Fibroblast of the aortic adventitia (primary cell): Measurements from ENCODE around the gene PCBD2. TPM values are rescaled to one million over a fixed set of nuclear protein-coding genes. Genes with fewer than 3 reads are reported as not detected.

Source experiments
- DNase-seq: peaks from one replicate; pipeline ENCODE4 v3.0.0-alpha.2; 2010; ENCODE audit warnings: low read depth
- H3K4me3 ChIP-seq: 2 replicates; pipeline ENCODE4 v1.5.1; 2011; ENCODE audit warnings: low read depth, mild to moderate bottlenecking, control low read depth, low read length, moderate library complexity
- total RNA-seq: library from RNA; depleted of rRNA; stranded (reverse); fragments of >200 nt; gene quantifications from 2 replicates; pipeline ENCODE4 v1.2.3, GENCODE V29; 2012; ENCODE audit warnings: low replicate concordance
- TF ChIP-seq, protein P1 (sequence below): IDR thresholded peaks from 2 replicates; pipeline ENCODE4 v1.5.1; 2011; ENCODE audit warnings: mild to moderate bottlenecking, low read length, control low read depth, inconsistent platforms; ENCODE audit not compliant: insufficient read depth

The PCBD2 gene
- total RNA-seq, 1 donor: 8.9 TPM

DNA sequence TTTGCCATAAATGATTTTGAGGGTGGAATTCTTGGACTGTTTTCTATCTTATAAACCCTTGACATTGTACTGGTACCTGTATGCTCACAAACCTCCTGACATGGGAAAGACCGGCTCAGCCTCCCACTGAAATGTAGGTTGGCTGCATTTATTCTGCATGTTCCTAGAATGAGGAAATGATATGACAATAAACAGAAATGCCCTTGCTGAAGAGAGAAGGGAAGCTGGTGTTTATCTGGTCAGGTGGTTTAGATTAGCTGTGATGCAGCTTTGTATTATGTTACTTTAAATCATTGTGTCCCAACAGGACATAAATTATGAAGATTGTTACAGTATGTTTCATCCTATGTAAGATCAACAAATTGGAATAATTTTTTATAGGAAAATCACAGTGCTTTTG is 39.7 kb downstream of the PCBD2 start:
- H3K4me3 ChIP-seq: no peak overlapping the region
- DNase-seq: peak; percentile 10
- TF ChIP-seq, protein P1, sequence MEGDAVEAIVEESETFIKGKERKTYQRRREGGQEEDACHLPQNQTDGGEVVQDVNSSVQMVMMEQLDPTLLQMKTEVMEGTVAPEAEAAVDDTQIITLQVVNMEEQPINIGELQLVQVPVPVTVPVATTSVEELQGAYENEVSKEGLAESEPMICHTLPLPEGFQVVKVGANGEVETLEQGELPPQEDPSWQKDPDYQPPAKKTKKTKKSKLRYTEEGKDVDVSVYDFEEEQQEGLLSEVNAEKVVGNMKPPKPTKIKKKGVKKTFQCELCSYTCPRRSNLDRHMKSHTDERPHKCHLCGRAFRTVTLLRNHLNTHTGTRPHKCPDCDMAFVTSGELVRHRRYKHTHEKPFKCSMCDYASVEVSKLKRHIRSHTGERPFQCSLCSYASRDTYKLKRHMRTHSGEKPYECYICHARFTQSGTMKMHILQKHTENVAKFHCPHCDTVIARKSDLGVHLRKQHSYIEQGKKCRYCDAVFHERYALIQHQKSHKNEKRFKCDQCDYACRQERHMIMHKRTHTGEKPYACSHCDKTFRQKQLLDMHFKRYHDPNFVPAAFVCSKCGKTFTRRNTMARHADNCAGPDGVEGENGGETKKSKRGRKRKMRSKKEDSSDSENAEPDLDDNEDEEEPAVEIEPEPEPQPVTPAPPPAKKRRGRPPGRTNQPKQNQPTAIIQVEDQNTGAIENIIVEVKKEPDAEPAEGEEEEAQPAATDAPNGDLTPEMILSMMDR: no peak

DNA sequence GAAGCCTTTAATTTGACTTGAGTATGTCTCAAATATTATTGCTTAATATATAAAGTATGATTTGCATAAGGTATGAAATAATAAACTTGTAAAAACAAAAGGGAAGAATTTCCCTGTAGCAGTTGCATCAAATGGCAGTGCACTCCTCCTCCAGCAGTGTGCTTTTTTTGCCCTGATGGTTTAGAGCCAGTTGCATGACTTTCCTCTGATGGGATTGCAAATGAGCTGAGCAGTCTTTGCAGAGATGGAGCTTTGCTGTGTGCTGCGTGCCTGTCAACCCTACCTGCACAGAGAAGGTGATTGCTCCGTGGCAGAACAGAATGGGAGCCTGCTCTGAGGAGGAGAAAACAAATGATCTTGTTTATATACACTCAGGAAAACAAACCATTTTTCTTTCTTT is 40.1 kb downstream of the PCBD2 start:
- no peak for DNase-seq
- TF ChIP-seq, protein P1: no peak
- no peak overlapping the region for H3K4me3 ChIP-seq

DNA sequence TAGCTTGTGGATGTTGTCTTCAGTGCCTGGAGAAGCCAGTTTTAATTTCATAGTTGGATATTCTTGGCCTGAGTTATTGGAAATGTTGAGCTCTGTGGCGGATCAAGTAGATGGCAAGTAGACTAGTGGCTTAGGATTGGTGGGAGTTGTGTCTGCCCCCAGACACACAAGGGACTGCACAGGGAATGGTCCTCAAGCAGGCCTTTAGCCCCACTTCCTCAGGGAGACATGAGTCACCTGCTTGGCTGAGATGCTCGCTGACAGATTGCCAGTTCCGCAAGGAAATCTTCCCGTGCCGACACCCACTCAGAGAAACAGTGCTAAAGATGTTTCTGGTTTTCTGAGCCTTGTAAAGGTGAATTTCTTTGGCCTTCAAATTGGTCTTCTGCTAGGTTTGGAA is 44.0 kb downstream of the PCBD2 start:
- TF ChIP-seq, protein P1: no peak
- H3K4me3 ChIP-seq: no peak overlapping the region
- DNase-seq: peak; percentile 56

DNA sequence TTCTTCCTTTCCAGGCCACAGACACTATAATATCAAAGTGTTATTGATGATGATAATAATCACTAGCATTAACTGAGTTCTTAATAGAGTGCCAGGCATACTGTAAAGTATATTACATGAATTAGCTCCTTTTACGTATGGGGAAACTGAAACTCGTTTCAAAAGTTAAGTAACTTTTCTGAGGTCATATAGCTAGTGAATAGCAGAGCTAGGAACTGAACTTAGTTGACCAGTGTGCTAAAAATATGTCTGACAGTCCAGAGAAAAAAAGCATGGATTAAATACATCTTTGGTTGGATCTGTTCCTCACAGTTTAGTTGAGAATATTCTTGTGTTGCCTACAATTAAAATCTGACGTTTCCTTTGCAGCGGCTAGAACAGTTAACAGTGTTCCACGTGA is 44.4 kb downstream of the PCBD2 start:
- DNase-seq: no peak
- H3K4me3 ChIP-seq: no peak overlapping the region
- TF ChIP-seq, protein P1: no peak

DNA sequence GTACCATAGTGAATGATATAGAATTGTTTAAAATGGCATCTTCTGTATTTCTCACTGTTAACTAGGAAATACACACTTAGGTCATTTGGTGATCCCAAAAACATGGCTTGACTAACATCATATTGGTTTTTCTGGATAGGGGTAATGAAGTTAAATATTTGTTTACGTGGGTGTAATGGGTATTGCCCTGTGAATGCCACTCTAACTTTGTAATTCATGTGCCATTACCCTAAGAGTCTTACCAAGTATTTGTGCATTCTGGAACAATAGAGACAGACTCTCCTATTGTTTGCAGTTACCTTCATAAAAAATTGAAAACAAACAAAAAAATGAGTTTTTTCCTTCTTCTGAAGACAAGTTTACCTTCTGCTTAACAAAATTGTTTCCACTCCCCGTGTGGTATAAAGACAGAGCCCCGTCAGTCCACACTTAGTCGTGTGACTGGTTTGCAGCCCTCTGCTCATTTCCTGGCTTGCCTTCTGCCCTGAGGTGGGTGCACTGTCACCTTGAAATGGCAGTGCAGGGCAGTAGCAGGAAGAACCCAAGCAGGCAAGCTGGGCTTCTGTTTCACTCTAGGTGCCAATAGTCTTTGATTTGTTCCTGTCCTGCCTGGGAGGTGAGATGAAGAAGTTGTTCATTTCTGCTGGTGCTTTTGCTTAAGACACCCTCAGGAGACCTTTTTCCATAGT is 53.1 kb downstream of the PCBD2 start:
- DNase-seq: no peak
- TF ChIP-seq, protein P1: no peak
- H3K4me3 ChIP-seq: no peak overlapping the region

DNA sequence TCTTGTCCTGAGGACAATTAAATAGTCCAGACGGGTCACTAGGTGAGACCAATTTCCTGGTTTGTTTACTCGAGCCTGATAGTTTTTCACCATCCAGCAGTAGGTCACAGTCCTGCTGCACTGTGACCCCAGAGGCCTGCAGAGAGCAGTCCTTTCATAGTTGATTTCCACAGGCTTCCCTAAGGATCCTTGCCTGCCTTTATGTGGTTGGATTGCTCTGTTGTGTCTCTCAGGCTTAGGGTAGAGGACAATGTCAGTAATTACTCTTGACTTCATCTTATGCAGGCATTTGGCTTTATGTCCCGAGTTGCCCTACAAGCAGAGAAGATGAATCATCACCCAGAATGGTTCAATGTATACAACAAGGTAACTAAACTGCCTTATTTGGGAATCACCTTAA is 53.8 kb downstream of the PCBD2 start:
- no peak for DNase-seq
- TF ChIP-seq, protein P1: no peak
- no peak overlapping the region for H3K4me3 ChIP-seq

DNA sequence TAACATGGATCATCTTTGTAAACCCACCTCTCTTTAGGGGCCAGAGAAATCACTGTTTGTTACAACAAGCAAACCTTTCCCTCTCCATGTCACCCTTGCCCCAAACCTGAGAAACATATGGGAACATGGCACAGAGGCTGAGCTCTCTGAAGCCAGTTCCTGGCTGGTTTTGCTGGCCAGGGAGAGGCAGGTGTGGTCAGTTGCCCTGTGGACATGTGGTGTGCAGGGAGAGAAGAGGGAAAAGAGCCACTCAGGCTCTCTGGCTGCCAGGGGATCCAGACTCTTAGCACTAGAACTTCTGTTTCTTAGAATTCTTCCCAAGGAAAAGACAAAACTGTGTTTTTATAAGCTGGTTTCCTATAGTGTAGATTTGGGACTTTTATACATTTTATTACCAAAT is 58.2 kb downstream of the PCBD2 start:
- DNase-seq: no peak
- no peak overlapping the region for H3K4me3 ChIP-seq
- TF ChIP-seq, protein P1: no peak
